GM18909 (cell line): ENCODE measurements around the gene HDAC9.

Experiments
- ATAC-seq: cut with Tn5 transposase; IDR thresholded peaks from one replicate; pipeline ENCODE4 v1.9.1; 2021; ENCODE audit warnings: mild to moderate bottlenecking; ENCODE audit not compliant: unreplicated experiment, poor library complexity

Gene HDAC9

DNA sequence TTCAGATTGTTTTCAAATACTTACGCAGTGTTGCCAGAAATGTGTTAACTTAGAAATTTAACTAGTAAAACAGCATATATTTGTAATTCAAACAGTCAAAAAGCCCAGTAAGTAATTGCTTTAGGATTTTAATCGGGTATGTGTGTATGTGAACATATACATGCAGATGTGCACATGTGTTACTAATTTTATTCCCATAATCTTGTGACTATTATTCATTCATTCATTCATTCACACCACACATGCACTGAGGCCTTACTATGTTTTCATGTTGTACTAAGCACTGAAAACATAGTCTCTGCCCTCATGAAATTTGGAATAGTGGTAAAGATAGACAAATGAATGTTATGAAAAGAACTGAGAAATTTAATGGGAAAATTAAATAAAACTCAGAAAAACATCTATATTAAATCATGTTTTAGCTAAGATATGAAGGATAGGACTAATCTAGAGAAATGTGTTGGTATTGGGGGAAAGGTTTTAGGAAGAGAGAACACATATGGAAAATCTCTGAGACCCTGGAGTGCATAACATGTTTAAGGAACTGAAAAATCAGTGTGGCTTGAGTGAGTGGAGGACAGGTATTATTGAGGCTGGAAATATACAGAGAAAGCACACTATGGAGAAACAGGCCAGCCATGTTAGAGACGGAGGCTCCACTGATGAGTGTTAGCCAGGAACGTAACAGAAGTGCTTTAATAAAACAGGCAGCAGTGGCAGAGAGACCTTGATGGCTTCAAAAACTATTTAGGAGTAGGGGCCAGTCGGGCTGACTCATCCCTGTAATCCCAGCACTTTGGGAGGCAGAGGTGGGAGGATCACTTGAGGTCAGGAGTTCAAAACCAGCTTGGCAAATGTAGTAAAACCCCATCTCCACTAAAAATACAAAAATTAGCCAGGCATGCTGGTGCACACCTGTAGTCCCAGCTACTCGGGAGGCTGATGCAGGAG, 80.3 kb downstream of the HDAC9 start:
- ATAC-seq = no peak

DNA sequence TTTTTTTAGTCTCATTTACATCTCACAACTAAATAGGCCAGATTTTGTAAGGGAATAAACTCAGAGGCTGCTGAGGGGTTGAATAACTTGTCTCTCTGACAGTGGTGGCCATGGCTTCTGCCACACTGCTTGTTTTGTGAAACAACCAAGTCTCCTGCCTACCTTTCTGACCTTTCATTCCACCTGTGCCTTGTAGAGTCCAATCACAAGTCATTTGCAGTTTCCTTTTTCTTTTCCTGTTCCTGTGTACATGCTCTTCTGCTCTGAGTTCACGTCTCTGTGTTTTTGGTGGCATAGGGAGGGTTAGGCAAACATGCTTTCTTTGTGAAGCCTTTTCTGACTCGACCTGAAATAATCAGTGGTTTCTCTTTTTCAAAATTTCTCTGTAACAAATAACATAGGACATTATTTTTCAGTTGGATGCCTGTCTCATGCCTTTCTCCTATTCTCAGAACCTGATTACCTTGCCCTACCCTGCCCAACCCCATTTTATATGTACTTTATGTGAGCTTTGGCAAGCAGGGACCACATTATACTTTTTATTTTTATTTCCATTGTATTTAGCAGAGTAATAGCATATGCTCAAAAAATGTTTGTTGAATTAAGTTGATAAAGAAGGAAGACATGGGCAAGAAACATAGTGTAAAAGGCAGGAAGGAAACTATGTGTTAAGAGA, 81.7 kb downstream of the HDAC9 start:
- ATAC-seq = peak; percentile 43

DNA sequence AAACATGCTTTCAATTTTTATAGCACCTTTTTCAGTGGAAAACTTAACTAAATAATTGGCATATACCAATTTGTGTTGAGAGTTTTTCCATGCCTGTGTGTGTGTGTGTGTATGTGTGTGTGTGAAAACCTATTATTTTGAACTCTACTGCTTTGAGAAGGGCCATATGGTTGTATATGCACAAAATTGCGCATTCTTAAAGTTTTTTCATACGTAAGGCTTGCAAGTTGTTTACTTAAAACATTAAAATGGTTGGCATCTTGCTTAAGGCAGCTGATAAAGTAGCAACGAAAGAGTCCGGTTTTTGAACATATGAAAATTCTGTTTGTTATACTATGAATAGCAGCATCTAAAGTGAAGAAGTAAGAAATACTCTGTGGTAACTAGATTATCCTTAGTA, 84.1 kb downstream of the HDAC9 start:
- no peak for ATAC-seq

DNA sequence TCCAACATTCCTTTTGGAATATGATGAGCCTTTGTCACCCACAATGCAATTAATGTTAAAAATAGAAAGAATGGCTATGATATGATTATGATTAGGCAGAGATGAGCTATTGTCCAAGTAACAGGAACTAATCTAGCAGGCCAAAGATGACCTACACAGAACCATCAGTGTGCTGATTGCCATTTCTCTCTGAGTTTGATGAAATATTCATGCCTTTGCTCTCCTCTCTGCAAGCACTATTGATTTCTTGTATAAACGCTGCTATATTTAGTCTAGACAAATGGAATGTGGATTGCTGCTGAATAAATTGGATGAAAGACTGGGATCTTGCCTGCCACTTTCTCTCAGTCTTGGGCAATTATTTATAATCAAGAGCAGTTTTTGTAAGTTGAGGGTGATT, 85.4 kb downstream of the HDAC9 start:
- no peak for ATAC-seq

DNA sequence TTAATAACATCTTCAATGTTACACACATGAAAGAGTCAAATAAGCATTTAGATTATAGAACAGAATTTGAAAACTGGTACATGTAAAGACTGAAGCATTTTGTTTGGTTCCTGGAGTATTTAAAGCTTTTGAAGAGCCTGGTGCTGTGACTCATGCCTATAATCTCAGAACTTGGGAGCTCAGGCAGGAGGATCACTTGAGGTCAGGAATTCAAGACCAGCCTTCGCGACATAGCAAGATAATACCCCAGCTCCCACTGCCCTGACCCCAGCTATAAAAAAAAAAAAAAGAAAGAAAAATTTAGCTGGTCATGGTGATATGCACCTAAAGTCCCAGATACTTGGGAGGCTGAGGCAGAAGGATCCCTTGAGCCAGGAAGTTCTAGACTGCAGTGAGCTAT, 87.8 kb downstream of the HDAC9 start:
- no peak for ATAC-seq

DNA sequence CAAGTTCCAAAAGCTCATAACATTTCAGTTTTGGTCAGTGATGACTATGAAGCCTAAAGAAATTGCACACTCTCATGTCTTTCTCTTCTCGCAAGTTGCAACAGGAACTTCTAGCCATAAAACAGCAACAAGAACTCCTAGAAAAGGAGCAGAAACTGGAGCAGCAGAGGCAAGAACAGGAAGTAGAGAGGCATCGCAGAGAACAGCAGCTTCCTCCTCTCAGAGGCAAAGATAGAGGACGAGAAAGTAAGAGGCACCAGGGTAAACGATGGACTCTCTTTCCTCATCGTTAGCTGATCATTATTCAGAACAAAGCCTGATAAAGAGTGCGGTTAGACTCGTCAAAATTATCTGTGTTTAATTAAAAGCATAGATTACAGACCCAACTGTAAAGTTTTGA, 94.7 kb downstream of the HDAC9 start:
- ATAC-seq = no peak

DNA sequence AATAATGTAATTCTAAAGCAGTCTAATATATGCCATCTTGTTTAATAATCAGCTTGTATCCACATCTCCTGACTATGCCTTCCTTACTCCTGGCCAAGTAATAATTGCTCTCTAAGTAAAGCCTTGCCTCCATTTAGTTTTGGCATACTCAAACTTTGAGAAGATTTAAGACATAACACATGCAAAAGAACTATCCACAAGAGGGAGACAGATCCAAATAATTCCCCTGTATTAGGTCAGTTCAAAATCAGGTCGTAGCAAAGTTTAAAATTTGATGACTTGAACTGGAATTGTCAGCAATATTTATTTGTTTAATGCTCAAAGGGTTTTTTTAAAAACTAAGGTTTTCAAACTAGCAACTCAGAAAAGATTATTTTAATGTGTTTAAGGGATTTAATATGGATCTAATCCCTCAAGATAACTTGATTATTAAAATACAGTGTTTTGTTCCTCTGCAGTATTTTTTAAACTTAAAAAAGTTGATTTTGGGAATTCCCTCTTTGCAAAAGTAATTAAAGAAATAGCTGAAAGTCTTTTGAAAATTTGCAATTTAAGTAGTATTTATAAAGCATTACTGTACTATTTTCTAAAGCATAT, 95.3 kb downstream of the HDAC9 start:
- ATAC-seq = no peak

DNA sequence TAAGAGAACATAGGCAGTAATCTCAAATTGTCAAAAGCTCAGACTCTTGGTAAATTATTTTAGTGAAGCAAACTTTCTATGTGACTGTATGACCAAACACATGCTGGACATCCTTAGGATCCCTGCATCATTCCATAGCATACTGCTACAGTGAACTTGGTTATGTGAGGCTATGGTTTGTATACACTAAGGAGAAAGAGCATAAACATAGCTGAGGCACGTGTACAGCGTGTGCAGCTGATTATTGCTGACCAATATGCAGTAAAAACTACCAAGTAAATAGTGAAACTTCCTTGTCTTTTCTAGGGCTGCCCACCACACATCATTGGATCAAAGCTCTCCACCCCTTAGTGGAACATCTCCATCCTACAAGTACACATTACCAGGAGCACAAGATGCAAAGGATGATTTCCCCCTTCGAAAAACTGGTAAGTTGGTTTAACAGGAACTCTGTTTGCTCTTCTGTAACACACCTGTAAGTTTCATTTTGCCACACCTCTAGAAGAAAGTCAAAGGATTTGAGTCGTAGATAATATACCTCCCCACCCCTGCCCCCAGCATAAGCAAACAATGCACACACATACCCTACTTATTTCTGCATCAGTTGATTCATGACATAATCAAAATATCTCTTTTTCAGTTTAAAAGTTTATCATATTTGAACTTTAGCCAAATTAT, 98.2 kb downstream of the HDAC9 start:
- ATAC-seq = no peak

DNA sequence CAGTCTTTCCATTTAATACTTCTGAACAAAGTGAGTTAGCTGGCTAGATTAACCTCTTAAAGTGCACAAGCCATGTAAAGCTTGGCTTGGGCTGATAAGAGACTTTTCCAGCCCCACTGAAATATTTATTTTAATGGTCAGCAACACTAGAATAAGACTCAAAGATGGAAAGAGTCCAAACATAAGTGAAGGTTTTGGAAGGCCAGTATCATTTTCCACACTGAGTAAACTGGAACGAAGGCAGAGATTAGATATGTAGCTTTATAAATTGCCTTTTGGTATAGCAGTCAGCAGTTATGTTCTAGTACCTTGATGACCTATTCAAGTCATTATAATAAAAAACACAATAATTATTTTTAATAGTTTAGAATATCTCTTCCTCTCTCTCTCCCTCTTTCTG, 102.2 kb downstream of the HDAC9 start:
- no peak for ATAC-seq

DNA sequence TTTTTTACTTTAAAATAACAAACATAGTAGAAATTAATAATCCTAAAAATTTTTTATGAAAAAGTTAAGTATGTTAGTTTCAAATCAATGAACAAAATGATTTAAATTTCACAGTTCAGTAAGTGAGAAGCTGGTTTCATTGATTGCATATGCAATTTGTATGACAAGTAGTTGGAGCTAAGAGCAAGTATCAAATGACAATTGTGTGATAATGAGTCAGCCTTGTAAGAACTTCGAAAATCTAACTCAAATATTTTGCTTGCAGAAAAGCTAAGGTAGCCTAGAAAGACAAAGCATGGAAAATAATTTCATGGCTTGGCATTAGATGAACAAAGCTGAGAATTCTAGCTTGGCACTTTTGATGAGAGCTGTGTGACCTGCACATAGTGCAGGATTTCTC, 111.5 kb downstream of the HDAC9 start:
- no peak for ATAC-seq

DNA sequence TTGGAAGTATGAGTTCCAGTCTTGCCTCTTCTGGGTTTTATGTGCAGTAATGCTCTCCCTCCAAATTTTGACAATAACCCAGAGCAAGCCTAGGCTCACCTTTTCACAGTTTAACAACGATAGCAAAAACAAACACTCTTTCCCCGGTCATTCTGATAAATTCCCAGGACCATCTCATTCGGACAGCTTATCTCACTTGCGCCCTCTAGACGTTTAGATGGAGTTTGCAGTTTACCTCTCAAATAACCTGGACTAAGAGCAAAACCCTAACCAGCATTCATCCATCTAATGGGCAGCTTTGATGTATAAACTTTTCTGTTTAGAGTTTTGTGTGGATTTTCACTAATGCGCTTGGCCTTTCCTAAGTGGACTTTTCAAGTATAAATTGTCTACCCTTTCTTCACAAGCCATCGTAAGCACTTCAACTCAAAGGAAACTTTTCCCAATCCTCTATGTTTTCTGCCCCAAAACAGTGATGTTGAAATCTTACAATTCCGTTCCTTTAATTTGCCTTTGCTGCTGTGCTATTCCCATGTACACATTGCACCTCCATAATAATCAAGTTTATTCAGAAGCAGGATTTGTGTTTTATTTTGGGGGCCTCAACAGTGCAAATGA, 114.9 kb downstream of the HDAC9 start:
- ATAC-seq = no peak

DNA sequence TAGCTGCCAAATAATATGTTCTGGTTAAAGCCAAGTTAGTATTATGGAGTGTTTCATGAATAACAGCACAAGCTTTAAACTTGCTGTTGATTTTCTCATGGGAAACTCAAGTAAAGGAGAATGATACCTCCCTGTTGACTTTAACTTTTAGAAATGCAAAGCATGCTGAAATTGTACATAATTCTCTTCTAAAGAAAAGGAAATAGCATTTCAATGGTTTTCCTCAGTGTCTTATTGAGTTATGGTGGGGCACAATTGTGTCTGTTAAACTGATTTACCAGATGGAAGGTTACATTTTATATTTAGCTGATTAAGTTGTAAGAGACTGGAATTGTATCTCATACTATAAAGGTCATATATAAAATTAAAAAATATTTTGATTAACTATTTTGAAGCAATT, 119.3 kb downstream of the HDAC9 start:
- ATAC-seq = no peak

DNA sequence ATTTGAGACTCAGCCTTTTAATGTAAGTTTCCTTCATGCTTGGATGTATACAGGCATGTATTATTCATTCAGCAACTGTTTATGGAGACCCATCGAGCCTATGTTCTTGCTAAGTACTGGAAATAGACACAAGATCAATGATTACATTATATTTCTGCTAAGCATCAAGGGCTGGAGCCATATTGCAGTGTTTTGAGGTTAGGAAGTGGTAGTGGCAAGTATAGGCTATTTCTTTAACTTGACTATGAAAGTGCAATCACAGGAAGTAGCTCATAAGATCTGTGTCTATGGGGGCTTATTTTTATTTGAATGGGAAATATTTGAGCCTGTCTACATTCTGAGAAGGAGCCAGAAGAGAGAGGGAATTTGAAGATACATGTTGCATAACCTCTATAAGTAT, 123.8 kb downstream of the HDAC9 start:
- no peak for ATAC-seq

DNA sequence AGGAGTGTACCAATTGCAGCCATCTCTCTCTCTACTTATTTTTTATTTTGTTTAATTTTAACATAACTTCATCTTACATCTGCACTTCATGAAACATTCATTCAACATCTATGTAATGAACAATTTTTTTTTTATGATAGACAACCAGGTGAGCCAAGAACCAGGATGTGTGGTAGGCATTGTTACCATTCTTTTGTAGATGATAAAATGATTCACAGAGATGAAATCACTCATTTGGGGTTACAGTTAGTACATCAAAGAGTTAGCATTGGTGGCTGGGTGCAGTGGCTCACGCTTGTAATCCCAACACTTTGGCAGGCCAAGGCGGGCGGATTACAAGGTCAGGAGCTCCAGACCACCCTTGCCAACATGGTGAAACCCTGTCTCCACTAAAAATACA, 127.8 kb downstream of the HDAC9 start:
- ATAC-seq = no peak

DNA sequence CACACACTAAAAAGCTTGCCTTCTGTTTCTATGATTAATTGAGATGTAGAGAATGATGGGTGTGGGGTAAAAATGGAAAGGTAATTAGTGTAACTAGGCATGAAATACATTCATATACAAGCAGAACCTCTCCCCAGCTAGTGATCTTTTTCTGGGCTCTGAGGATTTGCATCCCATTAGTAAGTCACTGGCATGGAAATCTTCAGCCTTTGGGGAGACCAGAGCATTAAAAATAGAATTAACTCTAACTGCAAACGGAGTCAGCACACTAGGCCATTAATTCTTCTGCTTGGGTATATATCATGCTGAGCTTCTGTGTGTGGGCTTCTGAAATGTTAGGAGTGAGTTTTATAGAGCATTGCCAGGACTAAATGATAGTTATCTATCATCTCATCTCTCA, 128.9 kb downstream of the HDAC9 start:
- no peak for ATAC-seq

DNA sequence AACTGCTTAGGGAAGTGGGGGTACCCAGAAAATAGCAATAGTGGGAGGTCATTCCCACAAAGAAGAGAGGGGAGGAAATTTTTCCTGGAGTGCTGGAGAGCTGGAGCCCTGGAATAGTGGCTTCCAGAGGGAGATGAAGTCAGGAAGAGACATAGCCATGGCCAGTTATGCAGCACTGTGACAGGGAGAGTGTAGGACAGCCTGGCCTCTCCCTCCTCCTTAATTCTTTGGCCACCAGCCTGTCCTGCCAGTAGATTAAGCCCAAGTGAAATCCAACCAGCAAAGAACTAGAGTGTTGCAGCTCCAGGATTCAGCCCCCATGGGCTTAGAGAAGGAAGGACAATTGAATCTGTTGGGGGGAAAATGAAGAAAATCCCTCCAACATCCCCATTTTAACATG, 130.5 kb downstream of the HDAC9 start:
- no peak for ATAC-seq

DNA sequence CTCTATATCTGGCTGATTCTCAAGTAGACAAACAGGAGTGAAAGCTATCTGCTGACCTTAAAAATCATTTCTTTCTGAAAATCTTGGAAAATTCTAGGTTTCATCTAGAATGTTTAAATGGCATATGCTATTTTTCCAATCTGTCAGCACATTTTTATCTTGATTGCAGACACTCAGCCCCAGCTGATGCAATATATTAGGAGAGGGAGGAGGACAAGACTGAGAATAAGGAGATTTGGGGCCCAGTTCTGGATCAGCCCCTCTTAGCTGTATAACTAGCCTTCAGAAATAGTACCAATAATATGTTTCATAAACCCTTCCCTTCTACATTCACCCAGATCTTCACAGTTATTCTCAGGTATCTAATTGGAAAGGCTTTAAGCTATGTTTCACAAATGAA, 131.2 kb downstream of the HDAC9 start:
- no peak for ATAC-seq

DNA sequence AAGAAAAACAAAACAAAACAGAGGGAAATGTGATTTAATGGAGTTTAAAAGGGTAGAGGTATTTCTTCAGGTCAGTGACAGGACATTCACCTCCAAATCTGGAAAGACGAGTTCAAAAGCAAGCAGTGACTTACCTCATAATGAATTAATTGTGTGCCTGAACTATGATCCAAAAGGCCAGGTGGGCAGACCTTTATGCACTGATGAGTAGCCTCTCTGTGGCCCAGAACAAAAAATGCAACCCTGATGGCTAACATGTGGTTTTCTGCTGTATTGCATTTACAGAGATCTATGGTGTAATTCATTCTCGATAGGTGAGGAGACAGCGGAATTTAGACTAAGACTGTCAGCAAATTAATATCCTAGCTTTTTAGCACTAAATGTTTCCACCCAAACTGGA, 142.0 kb downstream of the HDAC9 start:
- ATAC-seq = no peak

DNA sequence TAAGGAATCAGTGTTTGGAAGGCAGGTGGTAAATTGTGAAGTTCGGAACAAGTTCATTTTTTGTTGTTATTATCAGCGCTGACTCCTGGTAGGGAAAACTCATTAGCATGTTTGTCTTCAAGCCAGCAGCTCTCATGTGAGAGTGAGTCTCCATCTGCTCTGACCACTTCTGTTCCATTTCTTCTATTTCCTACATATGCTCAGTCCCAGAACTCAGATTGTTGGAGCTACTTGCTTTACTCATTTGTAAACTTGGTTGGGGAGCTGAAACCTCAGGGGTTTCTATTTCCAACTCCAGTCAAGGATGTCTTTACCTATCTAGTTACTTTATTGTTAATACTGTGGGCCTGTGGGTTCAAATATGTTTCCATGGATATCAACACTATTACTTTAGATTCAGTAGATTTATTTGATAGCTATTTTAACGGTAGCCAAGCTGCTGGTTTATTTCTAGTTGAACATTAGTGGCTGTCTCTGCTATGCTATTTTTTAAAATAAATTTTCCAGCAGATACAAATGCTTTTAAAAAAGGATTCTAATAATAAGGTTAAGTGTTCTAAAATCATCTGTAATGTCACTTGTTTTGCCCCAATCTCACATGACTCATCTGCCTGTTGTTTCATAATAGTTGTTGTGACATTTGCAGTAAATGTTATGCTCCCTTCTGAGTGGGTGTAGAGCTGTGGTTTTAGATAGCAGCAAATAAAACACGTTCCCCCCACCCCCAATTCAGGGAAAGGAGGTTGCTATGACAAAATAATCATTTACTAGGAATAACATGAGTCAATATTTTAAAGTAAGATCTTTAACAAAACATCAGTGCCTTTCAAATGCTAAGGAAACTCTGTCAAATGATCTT, 143.3 kb downstream of the HDAC9 start:
- no peak for ATAC-seq

DNA sequence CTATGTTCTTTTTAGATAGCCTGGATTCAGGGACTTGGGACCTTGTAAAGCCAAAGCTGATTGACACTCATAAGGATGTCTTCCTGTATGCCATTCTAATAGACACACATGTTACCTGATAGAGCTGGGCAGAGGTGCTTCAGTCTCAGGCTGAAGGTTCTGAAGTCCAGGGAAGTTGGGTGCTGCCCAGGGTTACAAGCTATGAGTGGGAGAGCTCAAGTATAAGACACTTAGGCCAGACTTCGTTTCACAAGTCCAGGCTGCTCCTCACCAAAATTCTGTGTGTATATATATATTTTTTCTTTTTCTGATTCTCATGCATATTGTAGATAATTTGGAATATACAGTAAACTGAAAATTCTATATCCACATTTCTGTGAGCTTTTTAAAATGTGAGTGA, 144.2 kb downstream of the HDAC9 start:
- no peak for ATAC-seq
